Limb (tissue), 2 donors: ENCODE results near the gene PDE4D.

Experiments
- DNase-seq, 2 donors: peaks; one replicate each; pipeline ENCODE4 v3.0.0-alpha.2; 2016; ENCODE audit errors: extremely low spot score in 2 of 2

PDE4D gene

GRCh38 chr5:59231221-59231931, 662.1 kb downstream of the PDE4D start:
- DNase-seq: no peak

GRCh38 chr5:59222687-59223511, 670.6 kb downstream of the PDE4D start:
- peak in 1 of 2 donors; percentile 29 for DNase-seq

- no peak for DNase-seq
Observed at GRCh38 chr5:59221769-59222168, 671.8 kb downstream of the PDE4D start.

GRCh38 chr5:59218424-59219045, 675.0 kb downstream of the PDE4D start:
- peak in 1 of 2 donors; percentile 50 for DNase-seq

GRCh38 chr5:59216841-59217240, 676.7 kb downstream of the PDE4D start:
- no peak for DNase-seq

GRCh38 chr5:59212596-59212995, 680.9 kb downstream of the PDE4D start:
- DNase-seq: no peak

GRCh38 chr5:59209758-59210359, 683.7 kb downstream of the PDE4D start:
- DNase-seq: peak in 1 of 2 donors; percentile 43

- no peak for DNase-seq
Observed at GRCh38 chr5:59208474-59208873, 685.1 kb downstream of the PDE4D start.

- no peak for DNase-seq
Observed at GRCh38 chr5:59207401-59207800, 686.1 kb downstream of the PDE4D start.

GRCh38 chr5:59206132-59206581, 687.4 kb downstream of the PDE4D start:
- no peak for DNase-seq

GRCh38 chr5:59204114-59204897, 689.2 kb downstream of the PDE4D start:
- no peak for DNase-seq

- no peak for DNase-seq
Observed at GRCh38 chr5:59199868-59200267, 693.7 kb downstream of the PDE4D start.

GRCh38 chr5:59198832-59199231, 694.7 kb downstream of the PDE4D start:
- DNase-seq: no peak

GRCh38 chr5:59198365-59198764, 695.2 kb downstream of the PDE4D start:
- no peak for DNase-seq

- DNase-seq: no peak
Observed at GRCh38 chr5:59197911-59198310, 695.6 kb downstream of the PDE4D start.

GRCh38 chr5:59193616-59194319, 699.8 kb downstream of the PDE4D start:
- DNase-seq: no peak

GRCh38 chr5:59190746-59191145, 702.8 kb downstream of the PDE4D start:
- no peak for DNase-seq

GRCh38 chr5:59189472-59190244, 703.9 kb downstream of the PDE4D start:
- DNase-seq: no peak

GRCh38 chr5:59188419-59189225, 704.9 kb downstream of the PDE4D start:
- peak; percentile 66 to 89 for DNase-seq
